Astrocyte (in vitro differentiated cells and primary cell): ENCODE measurements around the gene SUN1.

Source experiments
- EZH2 ChIP-seq: IDR thresholded peaks from 2 replicates; pipeline ENCODE4 v1.6.1; 2012; ENCODE audit warnings: mild to moderate bottlenecking, low read length, inconsistent platforms; ENCODE audit not compliant: insufficient read depth
- TF ChIP-seq, protein P1 (sequence below): IDR thresholded peaks from 2 replicates; pipeline ENCODE4 v1.5.1; 2011; ENCODE audit warnings: low read depth, mild to moderate bottlenecking, inconsistent platforms, low read length, moderate library complexity; ENCODE audit not compliant: insufficient read depth

DNA sequence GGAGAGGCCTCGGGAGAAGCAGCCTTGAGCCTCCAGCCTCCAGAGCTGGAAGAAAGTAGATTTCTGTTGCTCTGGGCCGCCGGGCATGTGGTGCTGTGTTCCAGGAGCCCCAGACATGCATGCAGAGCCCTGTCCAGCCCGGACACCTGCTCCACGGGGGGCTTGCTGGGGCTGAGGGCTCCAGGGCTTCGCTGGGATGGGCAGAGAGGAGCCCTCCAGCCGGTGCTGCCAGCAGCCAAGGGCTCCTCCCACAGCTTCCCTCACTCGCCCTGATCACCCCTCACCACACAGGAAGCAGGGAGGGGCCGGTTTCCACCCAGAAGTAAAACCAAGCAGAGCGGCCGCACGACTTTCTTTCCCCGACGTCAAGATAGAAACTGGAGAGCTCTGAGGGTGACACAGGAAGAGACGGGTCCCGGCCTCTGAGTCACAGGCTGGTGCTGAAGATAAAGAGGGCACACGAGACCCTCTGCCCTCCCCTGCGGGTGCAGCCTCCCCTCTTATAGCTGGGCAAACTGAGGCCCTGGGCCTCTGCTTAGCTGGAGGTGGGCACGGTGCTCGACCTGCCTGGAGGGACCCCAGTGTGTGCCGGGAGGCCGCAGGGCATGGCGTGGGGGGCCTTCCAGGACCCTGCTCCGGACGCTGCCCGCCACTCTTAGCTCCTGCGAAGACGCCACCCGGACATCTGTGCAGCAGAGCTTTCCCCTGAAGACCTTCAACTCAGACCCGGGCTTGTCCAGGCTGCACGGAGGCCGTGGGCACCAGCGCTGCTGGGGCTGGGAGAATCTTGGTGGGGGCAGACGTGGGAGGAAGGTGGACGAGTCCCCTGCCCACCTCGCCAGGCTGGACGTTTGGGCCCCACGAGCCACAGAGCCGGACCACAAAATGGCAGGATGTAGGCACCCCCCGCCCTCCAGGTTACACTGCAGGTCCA, 91.1 kb downstream of the SUN1 start:
- TF ChIP-seq, protein P1, sequence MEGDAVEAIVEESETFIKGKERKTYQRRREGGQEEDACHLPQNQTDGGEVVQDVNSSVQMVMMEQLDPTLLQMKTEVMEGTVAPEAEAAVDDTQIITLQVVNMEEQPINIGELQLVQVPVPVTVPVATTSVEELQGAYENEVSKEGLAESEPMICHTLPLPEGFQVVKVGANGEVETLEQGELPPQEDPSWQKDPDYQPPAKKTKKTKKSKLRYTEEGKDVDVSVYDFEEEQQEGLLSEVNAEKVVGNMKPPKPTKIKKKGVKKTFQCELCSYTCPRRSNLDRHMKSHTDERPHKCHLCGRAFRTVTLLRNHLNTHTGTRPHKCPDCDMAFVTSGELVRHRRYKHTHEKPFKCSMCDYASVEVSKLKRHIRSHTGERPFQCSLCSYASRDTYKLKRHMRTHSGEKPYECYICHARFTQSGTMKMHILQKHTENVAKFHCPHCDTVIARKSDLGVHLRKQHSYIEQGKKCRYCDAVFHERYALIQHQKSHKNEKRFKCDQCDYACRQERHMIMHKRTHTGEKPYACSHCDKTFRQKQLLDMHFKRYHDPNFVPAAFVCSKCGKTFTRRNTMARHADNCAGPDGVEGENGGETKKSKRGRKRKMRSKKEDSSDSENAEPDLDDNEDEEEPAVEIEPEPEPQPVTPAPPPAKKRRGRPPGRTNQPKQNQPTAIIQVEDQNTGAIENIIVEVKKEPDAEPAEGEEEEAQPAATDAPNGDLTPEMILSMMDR = no peak
- no peak for TF ChIP-seq EZH2
